GM18505 (cell line): ENCODE measurements around the gene CIITA.
"Not testable (repeated sequence)": the region's sequence is repeated elsewhere in the genome, so short reads cannot be mapped to it uniquely, and the experiment has no call there.

ENCODE experiments used
- ATAC-seq: cut with Tn5 transposase; IDR thresholded peaks from one replicate; pipeline ENCODE4 v1.9.1; 2021; ENCODE audit not compliant: unreplicated experiment
- POLR2A ChIP-seq: IDR thresholded peaks from 4 replicates; pipeline ENCODE4 v1.6.1; 2011; ENCODE audit warnings: borderline replicate concordance; ENCODE audit not compliant: insufficient read depth, insufficient read length; ENCODE audit errors: extremely low read depth

The CIITA gene, protein sequence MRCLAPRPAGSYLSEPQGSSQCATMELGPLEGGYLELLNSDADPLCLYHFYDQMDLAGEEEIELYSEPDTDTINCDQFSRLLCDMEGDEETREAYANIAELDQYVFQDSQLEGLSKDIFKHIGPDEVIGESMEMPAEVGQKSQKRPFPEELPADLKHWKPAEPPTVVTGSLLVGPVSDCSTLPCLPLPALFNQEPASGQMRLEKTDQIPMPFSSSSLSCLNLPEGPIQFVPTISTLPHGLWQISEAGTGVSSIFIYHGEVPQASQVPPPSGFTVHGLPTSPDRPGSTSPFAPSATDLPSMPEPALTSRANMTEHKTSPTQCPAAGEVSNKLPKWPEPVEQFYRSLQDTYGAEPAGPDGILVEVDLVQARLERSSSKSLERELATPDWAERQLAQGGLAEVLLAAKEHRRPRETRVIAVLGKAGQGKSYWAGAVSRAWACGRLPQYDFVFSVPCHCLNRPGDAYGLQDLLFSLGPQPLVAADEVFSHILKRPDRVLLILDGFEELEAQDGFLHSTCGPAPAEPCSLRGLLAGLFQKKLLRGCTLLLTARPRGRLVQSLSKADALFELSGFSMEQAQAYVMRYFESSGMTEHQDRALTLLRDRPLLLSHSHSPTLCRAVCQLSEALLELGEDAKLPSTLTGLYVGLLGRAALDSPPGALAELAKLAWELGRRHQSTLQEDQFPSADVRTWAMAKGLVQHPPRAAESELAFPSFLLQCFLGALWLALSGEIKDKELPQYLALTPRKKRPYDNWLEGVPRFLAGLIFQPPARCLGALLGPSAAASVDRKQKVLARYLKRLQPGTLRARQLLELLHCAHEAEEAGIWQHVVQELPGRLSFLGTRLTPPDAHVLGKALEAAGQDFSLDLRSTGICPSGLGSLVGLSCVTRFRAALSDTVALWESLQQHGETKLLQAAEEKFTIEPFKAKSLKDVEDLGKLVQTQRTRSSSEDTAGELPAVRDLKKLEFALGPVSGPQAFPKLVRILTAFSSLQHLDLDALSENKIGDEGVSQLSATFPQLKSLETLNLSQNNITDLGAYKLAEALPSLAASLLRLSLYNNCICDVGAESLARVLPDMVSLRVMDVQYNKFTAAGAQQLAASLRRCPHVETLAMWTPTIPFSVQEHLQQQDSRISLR

DNA sequence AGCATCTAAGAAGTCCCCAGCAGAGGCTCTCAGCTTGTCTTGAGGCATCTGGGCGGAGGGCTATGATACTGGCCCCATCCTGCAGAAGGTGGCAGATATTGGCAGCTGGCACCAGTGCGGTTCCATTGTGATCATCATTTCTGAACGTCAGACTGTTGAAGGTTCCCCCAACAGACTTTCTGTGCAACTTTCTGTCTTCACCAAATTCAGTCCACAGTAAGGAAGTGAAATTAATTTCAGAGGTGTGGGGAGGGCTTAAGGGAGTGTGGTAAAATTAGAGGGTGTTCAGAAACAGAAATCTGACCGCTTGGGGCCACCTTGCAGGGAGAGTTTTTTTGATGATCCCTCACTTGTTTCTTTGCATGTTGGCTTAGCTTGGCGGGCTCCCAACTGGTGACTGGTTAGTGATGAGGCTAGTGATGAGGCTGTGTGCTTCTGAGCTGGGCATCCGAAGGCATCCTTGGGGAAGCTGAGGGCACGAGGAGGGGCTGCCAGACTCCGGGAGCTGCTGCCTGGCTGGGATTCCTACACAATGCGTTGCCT lies at the start of gene CIITA:
CIITA (plus strand) TSS at position 404 of the 543 bp plus-strand sequence; CDS start at position 533, 129 bp downstream.
- TF ChIP-seq POLR2A = peak; percentile 90
- peak; percentile 49 for ATAC-seq

DNA sequence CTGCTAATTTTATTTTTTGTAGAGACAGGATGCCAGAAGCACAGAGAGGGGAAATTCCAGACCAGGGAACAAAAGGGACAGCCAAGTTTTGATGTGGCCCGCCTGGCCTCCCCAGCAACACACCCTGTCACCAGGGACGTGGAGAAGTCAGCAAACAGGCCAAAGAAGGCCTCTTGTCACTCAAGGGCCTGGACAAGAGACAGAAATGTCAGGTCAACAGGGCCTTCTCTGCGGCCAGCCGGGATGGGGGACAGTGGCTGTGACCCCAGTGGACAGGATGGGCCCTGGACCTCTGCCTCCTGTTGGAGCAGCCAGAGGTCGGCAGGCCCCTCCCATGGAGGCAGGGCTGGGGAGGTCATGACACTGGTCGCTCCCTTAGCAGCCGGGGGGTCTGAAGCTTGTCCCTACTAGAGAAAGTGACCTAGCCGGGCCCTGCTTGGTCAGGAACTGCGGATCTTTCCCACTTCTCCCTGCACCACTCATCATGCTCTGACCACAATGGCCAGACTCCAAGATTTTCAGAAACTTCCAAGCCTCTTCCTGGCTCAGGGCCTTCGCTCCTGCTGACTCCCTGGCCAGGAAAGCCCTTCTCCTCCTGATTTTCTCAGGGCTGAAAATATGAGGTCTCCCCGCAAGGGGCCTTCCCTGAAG lies 49.2 kb upstream of the CIITA start:
- TF ChIP-seq POLR2A = no peak
- ATAC-seq = no peak

DNA sequence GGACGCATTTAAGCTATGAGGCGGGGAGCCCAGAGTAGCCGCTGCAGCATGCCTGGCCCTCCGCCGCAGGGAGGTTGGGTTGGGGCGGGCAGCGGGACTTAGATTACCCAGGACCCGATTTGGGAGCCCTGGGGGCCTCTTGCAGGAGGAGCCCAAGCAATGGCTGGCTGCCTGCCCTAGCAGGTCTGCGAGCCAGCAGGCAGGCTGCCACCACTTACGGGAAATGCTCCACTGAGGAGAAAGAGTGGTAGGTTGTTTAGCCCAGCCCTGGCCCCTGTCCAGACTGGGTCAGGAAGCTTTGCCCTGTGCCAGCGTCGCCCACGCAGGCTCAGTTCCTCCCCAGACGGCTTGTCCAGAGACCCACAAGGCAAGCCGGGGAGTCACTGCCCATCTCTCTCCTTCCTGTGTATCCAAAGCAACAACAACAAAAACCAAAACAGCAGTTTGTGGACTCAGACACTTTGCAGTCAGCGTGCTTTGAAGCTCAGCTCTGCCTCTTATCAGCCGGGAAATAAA lies 48.1 kb upstream of the CIITA start:
- TF ChIP-seq POLR2A = no peak
- no peak for ATAC-seq

DNA sequence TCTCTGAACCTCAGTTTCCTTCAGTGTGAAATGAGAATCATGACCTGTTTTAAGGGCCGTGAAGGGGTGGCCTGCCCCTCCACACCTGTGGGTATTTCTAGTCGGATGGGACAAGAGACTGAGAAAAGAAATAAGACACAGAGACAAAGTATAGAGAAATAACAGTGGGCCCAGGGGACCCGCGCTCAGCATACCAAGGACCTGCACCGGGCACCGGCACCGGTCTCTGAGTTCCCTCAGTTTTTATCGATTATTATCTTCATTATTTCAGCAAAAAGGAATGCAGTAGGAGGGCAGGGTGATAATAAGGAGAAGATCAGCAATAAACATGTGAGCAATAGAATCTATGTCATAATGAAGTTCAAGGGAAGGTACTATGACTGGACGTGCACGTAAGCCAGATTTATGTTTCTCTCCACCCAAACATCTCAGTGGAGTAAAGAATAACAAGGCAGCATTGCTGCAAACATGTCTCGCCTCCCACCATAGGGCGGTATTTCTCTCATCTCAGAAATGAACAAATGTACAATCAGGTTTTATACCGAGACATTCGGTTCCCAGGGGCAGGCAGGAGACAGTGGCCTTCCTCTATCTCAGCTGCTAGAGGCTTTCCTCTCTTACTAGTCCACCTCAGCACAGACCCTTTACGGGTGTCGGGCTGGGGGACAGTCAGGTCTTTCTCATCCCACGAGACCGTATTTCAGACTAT lies 47.5 kb upstream of the CIITA start:
- not testable (repeated sequence) for ATAC-seq

DNA sequence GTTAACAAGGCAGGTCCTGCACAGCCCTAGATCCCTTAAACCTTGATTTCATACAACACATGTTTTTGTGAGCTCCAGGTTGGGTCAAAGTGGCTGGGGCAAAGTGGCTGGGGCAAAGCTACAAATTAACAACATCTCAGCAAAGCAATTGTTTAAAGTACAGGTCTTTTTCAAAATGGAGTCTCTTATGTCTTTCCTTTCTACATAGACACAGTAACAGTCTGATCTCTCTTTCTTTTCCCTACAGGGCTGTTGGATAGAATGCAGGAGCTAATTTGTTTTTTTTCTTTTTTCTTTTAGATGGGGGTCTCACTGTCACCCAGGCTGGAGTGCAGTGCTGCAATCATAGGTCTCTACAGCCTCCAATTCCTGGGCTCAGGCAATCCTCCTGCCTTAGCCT lies 46.8 kb upstream of the CIITA start:
- ATAC-seq = not testable (repeated sequence)

DNA sequence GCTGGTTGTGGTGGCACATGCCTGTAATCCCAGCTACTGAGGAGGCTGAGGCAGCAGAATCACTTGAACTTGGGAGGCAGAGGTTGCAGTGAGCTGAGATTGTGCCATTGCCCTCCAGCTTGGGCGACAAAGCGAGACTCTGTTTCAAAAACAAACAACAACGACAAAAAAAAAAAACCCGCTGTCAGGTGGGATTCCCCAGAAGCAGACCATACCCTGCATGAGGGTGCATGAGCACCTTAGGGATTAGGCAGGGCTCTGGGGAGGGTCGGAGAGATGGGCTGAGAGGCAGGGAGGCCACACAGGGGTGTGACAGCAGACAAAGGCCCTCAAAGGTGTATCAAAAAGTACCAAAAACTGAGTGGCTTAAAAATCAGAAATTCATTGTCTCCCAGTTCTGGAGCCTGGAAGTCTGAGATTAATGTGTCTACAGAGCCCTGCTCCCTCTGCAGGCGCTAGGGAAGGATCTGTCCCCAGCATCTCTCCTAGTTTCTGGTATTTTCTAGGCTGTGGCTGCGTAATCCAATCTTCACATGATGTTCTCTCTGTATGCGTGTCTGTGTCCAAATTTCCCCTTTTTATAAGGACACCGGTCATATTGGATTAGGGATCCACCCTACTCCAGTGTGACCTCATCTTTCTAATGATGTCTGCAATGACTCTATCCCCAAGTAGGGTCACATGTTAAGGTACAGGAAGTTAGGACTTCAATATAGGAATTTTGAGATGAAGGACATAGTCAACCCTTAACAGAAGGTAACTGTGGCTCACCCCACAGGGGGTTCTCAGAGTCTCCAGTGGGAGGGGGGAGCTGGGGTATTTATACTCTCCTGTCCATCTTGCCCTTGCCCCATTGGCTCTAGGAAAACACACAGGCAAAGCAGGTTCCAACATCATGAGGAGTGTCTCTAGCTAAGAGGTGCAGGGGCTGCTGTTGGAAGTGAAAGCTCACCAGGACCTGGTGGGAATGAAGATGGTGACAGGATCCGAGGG lies 44.8 kb upstream of the CIITA start:
- TF ChIP-seq POLR2A = no peak
- ATAC-seq = no peak

DNA sequence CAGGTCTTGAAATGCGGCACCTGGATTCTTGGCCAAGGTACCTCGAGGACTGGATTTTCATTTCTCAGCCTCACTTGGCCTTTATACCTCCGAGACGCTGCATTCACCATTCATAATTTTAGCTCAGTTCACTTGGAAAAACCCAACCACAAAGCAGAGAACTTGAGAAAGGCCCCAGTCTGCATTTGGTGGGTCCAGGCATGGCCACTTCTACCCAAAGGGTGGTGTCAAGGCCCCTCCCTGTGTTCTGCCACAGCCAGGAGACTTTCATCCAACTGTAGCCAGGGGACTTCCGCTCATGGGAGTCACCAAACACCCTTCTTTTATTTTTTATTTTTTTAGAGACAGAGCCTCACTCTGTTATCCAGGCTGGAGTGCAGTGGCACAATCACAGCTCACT lies 43.7 kb upstream of the CIITA start:
- no peak for ATAC-seq
- TF ChIP-seq POLR2A = no peak

DNA sequence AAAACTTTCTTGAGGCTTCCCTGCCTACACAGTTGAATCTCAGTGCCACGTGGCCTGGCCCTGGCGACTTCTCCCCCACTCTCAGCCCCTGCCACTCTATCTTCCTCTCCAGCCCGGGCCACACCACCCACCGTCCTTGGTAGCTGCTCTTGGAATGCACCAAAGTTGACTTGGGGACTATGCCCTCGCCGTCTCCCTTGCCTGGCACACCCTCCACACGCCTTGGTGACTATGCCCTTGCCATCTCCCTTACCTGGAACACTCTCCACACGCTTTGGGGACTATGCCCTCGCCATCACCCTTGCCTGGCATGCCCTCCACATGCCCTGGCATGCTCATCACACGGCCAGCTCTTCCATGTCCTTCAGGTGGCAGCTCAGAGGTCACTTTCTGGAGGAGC lies 42.9 kb upstream of the CIITA start:
- ATAC-seq = no peak
- no peak for TF ChIP-seq POLR2A

DNA sequence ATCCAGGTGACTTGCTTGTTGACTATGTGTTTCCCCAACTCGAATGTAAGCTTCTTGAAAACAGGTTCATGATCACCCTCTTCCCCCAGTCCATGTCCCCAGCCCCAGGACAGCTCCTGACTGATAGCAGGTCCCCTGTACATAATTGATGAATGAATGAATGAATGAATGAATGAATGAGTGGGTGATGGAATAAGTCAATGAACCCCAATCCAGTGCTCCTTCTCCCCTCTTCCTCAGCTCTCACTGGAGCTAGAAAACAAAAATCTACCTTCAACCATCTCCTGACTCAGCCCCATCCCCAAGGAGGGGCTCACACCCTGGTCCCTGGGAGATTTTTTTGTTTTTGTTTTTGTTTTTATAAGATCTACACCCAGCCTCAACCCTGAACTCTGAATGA lies 42.2 kb upstream of the CIITA start:
- no peak for ATAC-seq
- TF ChIP-seq POLR2A = no peak

DNA sequence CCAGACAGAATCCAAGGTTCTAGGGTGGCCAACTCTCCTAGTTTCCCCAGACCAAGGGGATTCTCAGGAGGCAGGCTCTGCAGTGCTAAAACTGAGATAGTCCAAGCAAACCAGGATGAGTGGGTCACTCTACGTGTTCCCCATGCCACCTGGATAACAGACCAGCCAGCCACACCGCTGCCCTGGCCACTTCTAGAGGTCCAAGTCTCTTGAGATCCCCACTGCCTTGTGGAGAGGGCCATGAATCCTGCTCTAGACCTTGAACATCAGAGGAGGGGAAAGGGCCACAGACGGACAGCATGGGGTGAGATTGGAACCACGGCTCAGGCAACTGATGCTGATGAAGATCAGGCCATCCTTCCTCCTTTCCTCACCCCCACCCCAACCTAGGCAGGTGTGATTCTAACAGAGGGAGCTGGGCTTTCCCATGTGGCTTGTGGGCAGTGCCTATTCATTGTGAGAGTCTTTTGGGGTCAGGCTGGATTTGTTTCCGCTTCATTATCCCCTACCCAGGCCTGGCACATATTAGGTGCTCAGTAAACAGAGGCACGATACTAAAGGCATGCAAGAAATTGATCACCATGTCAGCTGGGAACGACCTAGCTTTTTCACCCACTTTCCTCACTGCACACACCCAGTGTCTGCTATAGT lies 41.6 kb upstream of the CIITA start:
- no peak for ATAC-seq
- TF ChIP-seq POLR2A = no peak

DNA sequence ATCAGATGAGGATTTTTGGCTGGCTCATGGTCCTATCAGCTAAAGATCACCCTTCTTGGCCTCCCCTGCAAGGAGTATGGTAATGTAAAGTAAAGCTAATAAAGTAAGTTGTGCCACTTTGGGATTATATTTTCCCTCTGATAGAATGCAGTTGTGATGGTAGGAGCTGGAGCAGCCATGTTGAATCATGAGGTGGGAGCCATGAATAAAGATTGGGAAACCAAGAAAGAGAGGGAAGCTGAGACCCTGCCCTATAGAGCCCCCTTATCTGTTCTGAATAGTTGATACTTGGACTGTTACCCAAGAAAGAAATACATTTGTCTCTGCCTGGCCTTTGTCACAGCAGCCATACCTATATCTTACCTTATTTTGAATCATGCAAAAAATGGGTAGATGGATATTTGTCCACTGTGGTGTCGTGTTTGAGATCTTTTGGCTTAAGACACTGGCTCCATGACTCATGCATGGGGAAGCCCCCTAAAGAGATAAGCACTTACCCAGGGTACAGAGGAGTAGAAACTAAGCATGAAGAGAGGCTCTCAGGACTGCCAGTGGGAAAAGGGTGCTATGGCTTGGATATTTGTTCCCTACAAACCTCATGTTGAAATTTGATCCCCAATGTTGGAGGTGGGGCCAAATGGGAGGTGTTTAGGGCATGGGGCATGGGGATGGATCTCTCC lies 40.7 kb upstream of the CIITA start:
- no peak for ATAC-seq
- no peak for TF ChIP-seq POLR2A
